ENCODE measurements around the gene AKAP9. TPM values are rescaled to one million over a fixed set of nuclear protein-coding genes. Genes with fewer than 3 reads are reported as not detected.
"Not testable (repeated sequence)": the region's sequence is repeated elsewhere in the genome, so short reads cannot be mapped to it uniquely, and the experiment has no call there.

AKAP9 gene
- total RNA-seq = 85.8 and 97.5 TPM in 2 replicates
- polyA plus RNA-seq = 80.5 and 119 TPM in 2 replicates

GRCh38 chr7:91940572-91941341 is at the start of gene AKAP9:
AKAP9 (plus strand) TSS chr7:91940862; CDS start chr7:91941100, 238 bp downstream.
- H3K4me3 ChIP-seq = peak within 1 kb of the TSS; percentile 89
- H3K36me3 ChIP-seq (replicated peaks; ENCODE audit: insufficient read depth, low read depth) = no peaks in the 10 kb centered on the region
- H3K27me3 ChIP-seq = no peaks in the 10 kb centered on the region
- peaks cover 31% of the 10 kb centered on the region for H4K20me1 ChIP-seq (ENCODE audit: insufficient read depth, poor library complexity, severe bottlenecking)
- DNase-seq (ENCODE audit: low spot score) = peak; percentile 93
- peak within 1 kb of the TSS; percentile 97 for H2AFZ ChIP-seq
- H3K9me2 ChIP-seq (replicated peaks; ENCODE audit: insufficient read depth) = no peaks in the 10 kb centered on the region
- H3K9me3 ChIP-seq (ENCODE audit: low read depth) = no peaks in the 10 kb centered on the region
- H3K79me2 ChIP-seq = peaks cover 53% of the 10 kb centered on the region
- peaks cover 13% of the 10 kb centered on the region for H3K4me1 ChIP-seq (ENCODE audit: insufficient read depth)
- H3K27ac ChIP-seq = peak within 1 kb of the TSS; percentile 99
- 2% methylated on average over 55 of the region's 59 CpGs for WGBS (ENCODE audit: low lambda C conversion rate, missing lambda C conversion rate)
- H3K4me2 ChIP-seq = peak within 1 kb of the TSS; percentile 84
- TF ChIP-seq EZH2phosphoT487 (IDR thresholded peaks at IDR 0.05; ENCODE audit: low read depth, severe bottlenecking, unreplicated experiment) = no peak
- TF ChIP-seq, protein P1, sequence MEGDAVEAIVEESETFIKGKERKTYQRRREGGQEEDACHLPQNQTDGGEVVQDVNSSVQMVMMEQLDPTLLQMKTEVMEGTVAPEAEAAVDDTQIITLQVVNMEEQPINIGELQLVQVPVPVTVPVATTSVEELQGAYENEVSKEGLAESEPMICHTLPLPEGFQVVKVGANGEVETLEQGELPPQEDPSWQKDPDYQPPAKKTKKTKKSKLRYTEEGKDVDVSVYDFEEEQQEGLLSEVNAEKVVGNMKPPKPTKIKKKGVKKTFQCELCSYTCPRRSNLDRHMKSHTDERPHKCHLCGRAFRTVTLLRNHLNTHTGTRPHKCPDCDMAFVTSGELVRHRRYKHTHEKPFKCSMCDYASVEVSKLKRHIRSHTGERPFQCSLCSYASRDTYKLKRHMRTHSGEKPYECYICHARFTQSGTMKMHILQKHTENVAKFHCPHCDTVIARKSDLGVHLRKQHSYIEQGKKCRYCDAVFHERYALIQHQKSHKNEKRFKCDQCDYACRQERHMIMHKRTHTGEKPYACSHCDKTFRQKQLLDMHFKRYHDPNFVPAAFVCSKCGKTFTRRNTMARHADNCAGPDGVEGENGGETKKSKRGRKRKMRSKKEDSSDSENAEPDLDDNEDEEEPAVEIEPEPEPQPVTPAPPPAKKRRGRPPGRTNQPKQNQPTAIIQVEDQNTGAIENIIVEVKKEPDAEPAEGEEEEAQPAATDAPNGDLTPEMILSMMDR (IDR thresholded peaks at IDR 0.05; ENCODE audit: poor library complexity) = no peak
- no peak for TF ChIP-seq EZH2 (IDR thresholded peaks at IDR 0.05; ENCODE audit: borderline replicate concordance)

GRCh38 chr7:91892099-91892705 is 48.5 kb upstream of the AKAP9 start:
- Histone ChIP-seq H3K36me3 (replicated peaks; ENCODE audit: insufficient read depth, low read depth) (no peaks in the 10 kb centered on the region), H3K4me2 (no peak overlapping the region), H3K9me2 (replicated peaks; ENCODE audit: insufficient read depth) (no peaks in the 10 kb centered on the region), H3K9me3 (ENCODE audit: low read depth) (no peaks in the 10 kb centered on the region), H3K4me1 (ENCODE audit: insufficient read depth) (no peaks in the 10 kb centered on the region), H2AFZ (no peak overlapping the region), H3K27me3 (no peaks in the 10 kb centered on the region), H4K20me1 (ENCODE audit: insufficient read depth, poor library complexity, severe bottlenecking) (no peaks in the 10 kb centered on the region), H3K79me2 (no peaks in the 10 kb centered on the region), H3K4me3 (no peak overlapping the region), H3K27ac (no peak overlapping the region)
- no peak for TF ChIP-seq EZH2phosphoT487 (IDR thresholded peaks at IDR 0.05; ENCODE audit: low read depth, severe bottlenecking, unreplicated experiment)
- TF ChIP-seq, protein P1 (IDR thresholded peaks at IDR 0.05; ENCODE audit: poor library complexity) = no peak
- TF ChIP-seq EZH2 (IDR thresholded peaks at IDR 0.05; ENCODE audit: borderline replicate concordance) = no peak
- no peak for DNase-seq (ENCODE audit: low spot score)
- 68% methylated on average over 3 of the region's 3 CpGs for WGBS (ENCODE audit: low lambda C conversion rate, missing lambda C conversion rate)

- Histone ChIP-seq H3K9me3 (ENCODE audit: low read depth) (no peaks in the 10 kb centered on the region), H3K27ac (no peak overlapping the region), H3K4me1 (ENCODE audit: insufficient read depth) (no peaks in the 10 kb centered on the region), H2AFZ (no peak overlapping the region), H3K4me3 (no peak overlapping the region), H3K36me3 (replicated peaks; ENCODE audit: insufficient read depth, low read depth) (no peaks in the 10 kb centered on the region), H4K20me1 (ENCODE audit: insufficient read depth, poor library complexity, severe bottlenecking) (no peaks in the 10 kb centered on the region), H3K27me3 (no peaks in the 10 kb centered on the region), H3K4me2 (no peak overlapping the region), H3K9me2 (replicated peaks; ENCODE audit: insufficient read depth) (no peaks in the 10 kb centered on the region), H3K79me2 (no peaks in the 10 kb centered on the region)
- no peak for TF ChIP-seq EZH2 (IDR thresholded peaks at IDR 0.05; ENCODE audit: borderline replicate concordance)
- TF ChIP-seq, protein P1 (IDR thresholded peaks at IDR 0.05; ENCODE audit: poor library complexity) = no peak
- TF ChIP-seq EZH2phosphoT487 (IDR thresholded peaks at IDR 0.05; ENCODE audit: low read depth, severe bottlenecking, unreplicated experiment) = no peak
- DNase-seq (ENCODE audit: low spot score) = peak; percentile 11
- 5% methylated on average over 2 of the region's 2 CpGs for WGBS (ENCODE audit: low lambda C conversion rate, missing lambda C conversion rate)
These were observed 47.8 kb upstream of the AKAP9 start for GRCh38 chr7:91892821-91893340.

GRCh38 chr7:91893699-91894098 is 47.0 kb upstream of the AKAP9 start:
- H3K4me1 ChIP-seq (ENCODE audit: insufficient read depth); H3K4me2 ChIP-seq; H3K27ac ChIP-seq; H3K27me3 ChIP-seq; H3K9me2 ChIP-seq (replicated peaks; ENCODE audit: insufficient read depth); H3K79me2 ChIP-seq; H3K4me3 ChIP-seq; H3K9me3 ChIP-seq (ENCODE audit: low read depth); H3K36me3 ChIP-seq (replicated peaks; ENCODE audit: insufficient read depth, low read depth); DNase-seq (ENCODE audit: low spot score); H2AFZ ChIP-seq; H4K20me1 ChIP-seq (ENCODE audit: insufficient read depth, poor library complexity, severe bottlenecking): not testable (repeated sequence)
- WGBS (ENCODE audit: low lambda C conversion rate, missing lambda C conversion rate) = 86% methylated on average over 5 of the region's 5 CpGs

All from hepatocyte (in vitro differentiated cells).